Neural cell (in vitro differentiated cells): ENCODE results near the gene EDRF1. TPM values are rescaled to one million over a fixed set of nuclear protein-coding genes. Genes with fewer than 3 reads are reported as not detected.

Source experiments
- H2AFZ ChIP-seq: fragments of 200-600, 300-800 bp; sonication (generic), shearing (Covaris generic); 2 replicates; pipeline ENCODE4 v1.6.0; 2014; ENCODE audit warnings: low read depth, mild to moderate bottlenecking, antibody characterized with exemption, low read length, moderate library complexity
- H3F3A ChIP-seq: fragments of 200-600 bp; shearing (Covaris generic); 2 replicates; pipeline ENCODE4 v1.6.1; 2016; ENCODE audit warnings: mild to moderate bottlenecking, moderate library complexity, mixed read lengths, antibody characterized with exemption, low read length; ENCODE audit not compliant: insufficient read depth, poor library complexity, severe bottlenecking
- H3K27ac ChIP-seq: fragments of 200-600, 300-800 bp; sonication (generic), shearing (Covaris generic); 2 replicates; pipeline ENCODE4 v1.5.1; 2014; ENCODE audit warnings: mild to moderate bottlenecking, low read length, moderate library complexity
- H3K27me3 ChIP-seq: fragments of 300-800, 200-600 bp; sonication (generic), shearing (Covaris generic); 2 replicates; pipeline ENCODE4 v1.6.0; 2014; ENCODE audit warnings: mild to moderate bottlenecking, low read depth, low read length, moderate library complexity; ENCODE audit not compliant: insufficient read depth
- H3K36me3 ChIP-seq: fragments of 300-800, 200-600 bp; sonication (generic), shearing (Covaris generic); 2 replicates; pipeline ENCODE4 v1.5.1; 2014; ENCODE audit warnings: mild to moderate bottlenecking, antibody characterized with exemption, low read length, moderate library complexity; ENCODE audit not compliant: insufficient read depth
- H3K4me2 ChIP-seq: fragments of 300-800, 200-600 bp; sonication (generic), shearing (Covaris generic); 2 replicates; pipeline ENCODE4 v1.6.0; 2014; ENCODE audit warnings: mild to moderate bottlenecking, low read length
- H3K4me3 ChIP-seq: fragments of 300-800, 200-600 bp; sonication (generic), shearing (Covaris generic); 2 replicates; pipeline ENCODE4 v1.5.1; 2014; ENCODE audit warnings: mild to moderate bottlenecking, low read length, moderate library complexity
- H3K79me2 ChIP-seq: fragments of 200-600 bp; shearing (Covaris generic); replicated peaks from 2 replicates; pipeline ENCODE4 v1.6.0; 2014; ENCODE audit warnings: mild to moderate bottlenecking, low read length, moderate library complexity; ENCODE audit not compliant: insufficient read depth
- H3K9ac ChIP-seq: fragments of 300-800, 200-600 bp; sonication (generic), shearing (Covaris generic); 2 replicates; pipeline ENCODE4 v1.6.1; 2016; ENCODE audit warnings: mild to moderate bottlenecking, low read length, mixed read lengths
- H3K9me2 ChIP-seq: fragments of 200-600 bp; shearing (Covaris generic); 2 replicates; pipeline ENCODE4 v1.6.1; 2016; ENCODE audit warnings: mild to moderate bottlenecking, low read length, mixed read lengths; ENCODE audit not compliant: insufficient read depth
- H3K9me3 ChIP-seq: fragments of 200-600, 300-800 bp; sonication (generic), shearing (Covaris generic); 2 replicates; pipeline ENCODE4 v1.6.1; 2016; ENCODE audit warnings: mild to moderate bottlenecking, mixed run types, low read length, moderate library complexity, mixed read lengths
- H4K20me1 ChIP-seq: fragments of 200-600 bp; shearing (Covaris generic); 2 replicates; pipeline ENCODE4 v1.6.1; 2016; ENCODE audit warnings: mild to moderate bottlenecking, mixed run types; ENCODE audit not compliant: insufficient read depth
- CTCF ChIP-seq: fragments of 450-650 bp; IDR thresholded peaks from 2 replicates; pipeline ENCODE4 v1.5.1; 2014; ENCODE audit warnings: antibody characterized with exemption, mild to moderate bottlenecking, moderate library complexity; ENCODE audit not compliant: poor library complexity, severe bottlenecking
- EP300 ChIP-seq: fragments of 450-650 bp; conservative IDR thresholded peaks from 2 replicates; pipeline ENCODE4 v1.6.1; 2014; ENCODE audit warnings: antibody characterized with exemption, mild to moderate bottlenecking, moderate library complexity; ENCODE audit not compliant: poor library complexity, severe bottlenecking
- EZH2 ChIP-seq: fragments of 200-600, 300-800 bp; shearing (Covaris generic), sonication (generic); IDR thresholded peaks from 2 replicates; pipeline ENCODE4 v1.6.1; 2014; ENCODE audit warnings: antibody characterized with exemption, low read length, borderline replicate concordance, mild to moderate bottlenecking; ENCODE audit not compliant: insufficient read depth, poor library complexity, severe bottlenecking
- MXI1 ChIP-seq: fragments of 450-650 bp; conservative IDR thresholded peaks from 2 replicates; pipeline ENCODE4 v1.6.1; 2014; ENCODE audit warnings: antibody characterized with exemption, mild to moderate bottlenecking; ENCODE audit not compliant: poor library complexity, severe bottlenecking
- POLR2AphosphoS5 ChIP-seq: IDR thresholded peaks from 2 replicates; pipeline ENCODE4 v1.6.1; 2012
- RAD21 ChIP-seq: fragments of 450-650 bp; conservative IDR thresholded peaks from 2 replicates; pipeline ENCODE4 v1.6.1; 2014; ENCODE audit warnings: antibody characterized with exemption, mild to moderate bottlenecking, moderate library complexity
- REST ChIP-seq: IDR thresholded peaks from 2 replicates; pipeline ENCODE4 v1.6.1; 2012; ENCODE audit warnings: borderline replicate concordance
- SMC3 ChIP-seq: fragments of 450-650 bp; conservative IDR thresholded peaks from 2 replicates; pipeline ENCODE4 v1.6.1; 2014; ENCODE audit warnings: antibody characterized with exemption, mild to moderate bottlenecking, moderate library complexity; ENCODE audit not compliant: poor library complexity
- TAF1 ChIP-seq: IDR thresholded peaks from 2 replicates; pipeline ENCODE4 v1.6.1; 2012; ENCODE audit warnings: low read depth
- polyA plus RNA-seq: library from polyadenylated mRNA; depleted of rRNA; stranded (reverse); fragments of >200 nt; gene quantifications from 2 replicates; pipeline ENCODE4 v1.2.3, GENCODE V29; 2014

Gene EDRF1
- polyA plus RNA-seq, 1 donor from 2014 or later: 54.1 TPM

GRCh38 chr10:125744909-125745308 lies 25.4 kb downstream of the EDRF1 start:
- Histone ChIP-seq H3K4me3 (no peak overlapping the region), H3K79me2 (no peaks in the 10 kb centered on the region), H2AFZ (no peak overlapping the region), H3K27me3 (no peaks in the 10 kb centered on the region), H3K4me2 (no peak overlapping the region), H3K27ac (no peak overlapping the region), H3F3A (no peaks in the 10 kb centered on the region), H4K20me1 (no peaks in the 10 kb centered on the region), H3K9ac (no peak overlapping the region), H3K36me3 (peaks cover 36% of the 10 kb centered on the region), H3K9me3 (no peaks in the 10 kb centered on the region), H3K9me2 (no peaks in the 10 kb centered on the region)
- TF ChIP-seq MXI1 (no peak), POLR2AphosphoS5 (no peak), EZH2 (no peak), TAF1 (no peak), SMC3 (no peak), RAD21 (no peak), EP300 (no peak), REST (no peak), CTCF (no peak)

DNA sequence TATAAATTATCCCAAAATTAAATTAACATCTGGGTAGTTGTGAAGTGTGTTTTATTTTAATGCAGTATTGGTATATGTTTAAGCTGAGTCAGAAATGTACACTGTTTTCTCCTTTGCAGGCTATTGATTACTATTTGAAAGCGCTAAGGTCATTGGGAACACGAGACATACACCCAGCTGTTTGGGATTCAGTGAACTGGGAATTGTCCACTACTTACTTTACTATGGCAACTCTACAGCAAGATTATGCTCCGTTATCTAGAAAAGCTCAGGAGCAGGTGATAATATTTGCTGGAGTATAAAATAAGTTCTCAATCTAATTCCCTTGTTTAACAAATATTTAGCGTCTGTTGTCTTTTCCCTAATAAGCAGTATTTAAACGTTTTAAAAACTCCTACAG lies 27.9 kb downstream of the EDRF1 start:
- Histone ChIP-seq H3K9me2 (no peaks in the 10 kb centered on the region), H3K4me3 (no peak overlapping the region), H3K4me2 (no peak overlapping the region), H2AFZ (no peak overlapping the region), H3K9me3 (no peaks in the 10 kb centered on the region), H3F3A (no peaks in the 10 kb centered on the region), H4K20me1 (no peaks in the 10 kb centered on the region), H3K27me3 (no peaks in the 10 kb centered on the region), H3K79me2 (no peaks in the 10 kb centered on the region), H3K9ac (no peak overlapping the region), H3K36me3 (peaks cover 39% of the 10 kb centered on the region), H3K27ac (no peak overlapping the region)
- TF ChIP-seq MXI1 (no peak), REST (no peak), TAF1 (no peak), RAD21 (no peak), POLR2AphosphoS5 (no peak), CTCF (no peak), EP300 (no peak), EZH2 (no peak), SMC3 (no peak)
